ENCODE results near the gene HSPB8. TPM values are rescaled to one million over a fixed set of nuclear protein-coding genes. Genes with fewer than 3 reads are reported as not detected.

The HSPB8 gene
- 53.8 TPM for total RNA-seq

GRCh38 chr12:119178544-119179334 is at the start of gene HSPB8:
Gene HSPB8 (plus strand): TSS chr12:119178931. CDS start chr12:119179313, 382 bp downstream.
- DNase-seq (ENCODE audit: low spot score), result peak; percentile 91

- DNase-seq (ENCODE audit: low spot score), result no peak
These were observed 48.8 kb upstream of the HSPB8 start for GRCh38 chr12:119129827-119130434.

- DNase-seq (ENCODE audit: low spot score), result no peak
These were observed 48.2 kb upstream of the HSPB8 start for GRCh38 chr12:119130523-119130922.

- DNase-seq (ENCODE audit: low spot score), result no peak
These were observed 44.3 kb upstream of the HSPB8 start for GRCh38 chr12:119134284-119135072.

GRCh38 chr12:119136811-119137410 is 41.8 kb upstream of the HSPB8 start:
- DNase-seq (ENCODE audit: low spot score), result no peak

GRCh38 chr12:119139448-119139847 is 39.3 kb upstream of the HSPB8 start:
- DNase-seq (ENCODE audit: low spot score), result no peak

- DNase-seq (ENCODE audit: low spot score), result no peak
These were observed 33.4 kb upstream of the HSPB8 start for GRCh38 chr12:119145367-119145766.

GRCh38 chr12:119147847-119148448 is 30.8 kb upstream of the HSPB8 start:
- no peak for DNase-seq (ENCODE audit: low spot score)

GRCh38 chr12:119149270-119149669 is 29.5 kb upstream of the HSPB8 start:
- DNase-seq (ENCODE audit: low spot score), result no peak

- no peak for DNase-seq (ENCODE audit: low spot score)
These were observed 27.2 kb upstream of the HSPB8 start for GRCh38 chr12:119151445-119152026.

- DNase-seq (ENCODE audit: low spot score), result peak; percentile 71
These were observed 25.0 kb upstream of the HSPB8 start for GRCh38 chr12:119153477-119154434.

- no peak for DNase-seq (ENCODE audit: low spot score)
These were observed 24.3 kb upstream of the HSPB8 start for GRCh38 chr12:119154435-119154818.

GRCh38 chr12:119156401-119157044 is 22.2 kb upstream of the HSPB8 start:
- DNase-seq (ENCODE audit: low spot score), result no peak

- DNase-seq (ENCODE audit: low spot score), result no peak
These were observed 21.2 kb upstream of the HSPB8 start for GRCh38 chr12:119157528-119157927.

GRCh38 chr12:119157978-119158377 is 20.8 kb upstream of the HSPB8 start:
- no peak for DNase-seq (ENCODE audit: low spot score)

GRCh38 chr12:119158402-119158801 is 20.3 kb upstream of the HSPB8 start:
- no peak for DNase-seq (ENCODE audit: low spot score)

- DNase-seq (ENCODE audit: low spot score), result no peak
These were observed 18.9 kb upstream of the HSPB8 start for GRCh38 chr12:119159844-119160243.

GRCh38 chr12:119167902-119168301 is 10.8 kb upstream of the HSPB8 start:
- no peak for DNase-seq (ENCODE audit: low spot score)

- DNase-seq (ENCODE audit: low spot score), result no peak
These were observed 10.0 kb upstream of the HSPB8 start for GRCh38 chr12:119168721-119169120.

GRCh38 chr12:119169150-119169549 is 9.6 kb upstream of the HSPB8 start:
- no peak for DNase-seq (ENCODE audit: low spot score)

All from ureter (tissue), 1 donor.